ENCODE data around the gene SENP6.

- TF ChIP-seq, protein P1, sequence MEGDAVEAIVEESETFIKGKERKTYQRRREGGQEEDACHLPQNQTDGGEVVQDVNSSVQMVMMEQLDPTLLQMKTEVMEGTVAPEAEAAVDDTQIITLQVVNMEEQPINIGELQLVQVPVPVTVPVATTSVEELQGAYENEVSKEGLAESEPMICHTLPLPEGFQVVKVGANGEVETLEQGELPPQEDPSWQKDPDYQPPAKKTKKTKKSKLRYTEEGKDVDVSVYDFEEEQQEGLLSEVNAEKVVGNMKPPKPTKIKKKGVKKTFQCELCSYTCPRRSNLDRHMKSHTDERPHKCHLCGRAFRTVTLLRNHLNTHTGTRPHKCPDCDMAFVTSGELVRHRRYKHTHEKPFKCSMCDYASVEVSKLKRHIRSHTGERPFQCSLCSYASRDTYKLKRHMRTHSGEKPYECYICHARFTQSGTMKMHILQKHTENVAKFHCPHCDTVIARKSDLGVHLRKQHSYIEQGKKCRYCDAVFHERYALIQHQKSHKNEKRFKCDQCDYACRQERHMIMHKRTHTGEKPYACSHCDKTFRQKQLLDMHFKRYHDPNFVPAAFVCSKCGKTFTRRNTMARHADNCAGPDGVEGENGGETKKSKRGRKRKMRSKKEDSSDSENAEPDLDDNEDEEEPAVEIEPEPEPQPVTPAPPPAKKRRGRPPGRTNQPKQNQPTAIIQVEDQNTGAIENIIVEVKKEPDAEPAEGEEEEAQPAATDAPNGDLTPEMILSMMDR (conservative IDR thresholded peaks at IDR 0.05) = no peak
- no peak for TF ChIP-seq ZFX (IDR thresholded peaks at IDR 0.05)
Measured at GRCh38 chr6:75624335-75624734, 22.7 kb downstream of the SENP6 start.
